Astrocyte (in vitro differentiated cells and primary cell): ENCODE results near the gene ANXA10.
"Not testable (repeated sequence)": the region's sequence is repeated elsewhere in the genome, so short reads cannot be mapped to it uniquely, and the experiment has no call there.

Experiments used
- CTCF ChIP-seq: IDR thresholded peaks from 2 replicates; pipeline ENCODE4 v1.5.1; 2011; ENCODE audit warnings: low read depth, mild to moderate bottlenecking, inconsistent platforms, low read length, moderate library complexity; ENCODE audit not compliant: insufficient read depth
- EZH2 ChIP-seq: IDR thresholded peaks from 2 replicates; pipeline ENCODE4 v1.6.1; 2012; ENCODE audit warnings: mild to moderate bottlenecking, low read length, inconsistent platforms; ENCODE audit not compliant: insufficient read depth

GRCh38 chr4:168113059-168113458, 20.7 kb downstream of the ANXA10 start:
- not testable (repeated sequence) for TF ChIP-seq CTCF, EZH2
